Activated T-cell treated with anti-CD3 and anti-CD28 coated beads, Interleukin-2, amount 50 U/mL, for 4 hours (primary cell): ENCODE results near the gene ZNF225. TPM values are rescaled to one million over a fixed set of nuclear protein-coding genes. Genes with fewer than 3 reads are reported as not detected.

Experiments
- total RNA-seq, 3 donors: library from RNA; stranded (reverse); gene quantifications; one replicate each; pipeline ENCODE4 v1.2.1, GENCODE V29; 2021

The ZNF225 gene
- total RNA-seq, 3 donors from 2014 or later = 1.2 to 2.4 (median 1.4) TPM

Other genes starting within 250 kb of the ZNF225 start
- gene ZNF404, start 229.4 kb upstream of the ZNF225 start, total RNA-seq = under 1 TPM; 0.22 to 0.51 (median 0.34) TPM
- 1 to 10 TPM; 5.4 to 7.2 (median 5.7) TPM for gene ZNF45, start 178.1 kb upstream of the ZNF225 start, total RNA-seq
- gene ZNF221, start 162.2 kb upstream of the ZNF225 start, total RNA-seq = under 1 TPM; 0.28 to 0.95 (median 0.63) TPM
- 1 to 10 TPM; 2.4 to 4.2 (median 3.7) TPM for gene ZNF155, start 129.2 kb upstream of the ZNF225 start, total RNA-seq
- 1 to 10 TPM; 1.1 to 1.9 (median 1.8) TPM for gene ZNF230, start 110.4 kb upstream of the ZNF225 start, total RNA-seq
- 1 to 10 TPM in 1 of 3 donors, under 1 TPM in 2; 0.40 to 1.4 (median 0.87) TPM for gene ZNF222, start 88.0 kb upstream of the ZNF225 start, total RNA-seq
- gene ZNF223, start 61.4 kb upstream of the ZNF225 start, total RNA-seq = 1 to 10 TPM in 1 of 3 donors, under 1 TPM in 2; 0.50 to 1.1 (median 0.71) TPM
- 1 to 10 TPM; 1.3 to 1.5 (median 1.4) TPM for gene ZNF284, start 41.2 kb upstream of the ZNF225 start, total RNA-seq
- 1 to 10 TPM; 8.2 to 9.4 (median 8.6) TPM for gene ZNF224, start 19.0 kb upstream of the ZNF225 start, total RNA-seq
- 1 to 10 TPM; 3.5 to 5.3 (median 5.2) TPM for gene ZNF234, start 28.2 kb downstream of the ZNF225 start, total RNA-seq
- 1 to 10 TPM; 5.2 to 9.7 (median 5.7) TPM for gene ZNF226, start 51.7 kb downstream of the ZNF225 start, total RNA-seq
- gene ZNF227, start 99.1 kb downstream of the ZNF225 start, total RNA-seq = 10 to 100 TPM; 12.5 to 15.3 (median 12.8) TPM
- gene ZNF233, start 146.5 kb downstream of the ZNF225 start, total RNA-seq = not detected
- 1 to 10 TPM in 2 of 3 donors, under 1 TPM in 1; 0.99 to 2.4 (median 1.6) TPM for gene ZNF235, start 191.6 kb downstream of the ZNF225 start, total RNA-seq
- gene ZNF112, start 243.3 kb downstream of the ZNF225 start, total RNA-seq = under 1 TPM in 1 of 3 donors, not detected in 2; 0.53 TPM